ENCODE data around the gene LIMD2.
"Not testable (repeated sequence)": the region's sequence is repeated elsewhere in the genome, so short reads cannot be mapped to it uniquely, and the experiment has no call there.

The LIMD2 gene

DNA sequence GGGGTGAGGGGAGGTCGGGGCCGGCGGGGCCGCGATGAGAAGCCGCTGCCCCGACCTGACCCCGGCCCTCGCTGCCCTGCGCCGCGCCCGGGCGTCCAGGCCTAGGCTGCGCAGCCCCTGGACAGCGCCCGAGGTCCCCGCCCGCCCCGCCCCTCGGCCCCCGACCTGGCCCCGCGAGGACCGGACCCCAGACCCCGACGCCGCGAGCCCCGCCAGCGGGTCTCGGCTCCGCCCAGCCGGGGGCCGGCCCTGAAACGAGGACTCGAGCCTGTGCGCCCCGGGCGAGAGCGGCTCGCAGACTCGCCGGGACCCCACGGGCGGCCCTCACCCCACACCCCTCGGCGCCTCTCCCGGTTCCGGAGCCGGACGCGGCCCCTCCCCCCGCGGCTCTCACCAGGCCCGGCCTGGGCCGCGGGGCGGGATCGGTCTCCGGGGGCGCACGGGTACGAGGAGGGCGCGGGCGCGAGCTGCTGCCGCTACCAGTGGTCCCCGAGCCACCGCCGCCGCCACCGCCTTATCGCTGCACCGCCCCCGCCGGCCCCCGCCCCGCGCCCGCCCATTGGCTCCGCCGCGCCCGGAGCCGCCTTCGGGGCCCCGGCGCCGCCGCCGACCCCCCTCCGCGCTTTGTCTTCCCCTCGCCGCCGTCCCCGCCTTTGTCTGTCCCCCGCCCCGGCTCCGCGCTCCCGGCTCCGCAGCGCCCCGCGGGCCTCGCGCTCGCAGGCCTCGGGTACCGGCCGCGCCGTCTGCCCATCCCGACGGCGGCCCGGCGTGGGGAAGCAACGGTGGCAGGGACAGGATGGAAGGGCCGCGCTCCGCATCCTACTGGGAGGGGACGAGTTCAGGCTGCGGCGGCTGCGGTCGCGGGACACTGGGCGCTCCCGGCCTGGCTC lies at the start of gene LIMD2:
LIMD2 (minus strand) TSS at position 488 of the 890 bp plus-strand sequence. CDS start 827 bp downstream, outside the sequence.
- peak within 1 kb of the TSS; percentile 16 for H3K4me3 ChIP-seq (ENCODE audit: low read length)
- TF ChIP-seq, protein P1, sequence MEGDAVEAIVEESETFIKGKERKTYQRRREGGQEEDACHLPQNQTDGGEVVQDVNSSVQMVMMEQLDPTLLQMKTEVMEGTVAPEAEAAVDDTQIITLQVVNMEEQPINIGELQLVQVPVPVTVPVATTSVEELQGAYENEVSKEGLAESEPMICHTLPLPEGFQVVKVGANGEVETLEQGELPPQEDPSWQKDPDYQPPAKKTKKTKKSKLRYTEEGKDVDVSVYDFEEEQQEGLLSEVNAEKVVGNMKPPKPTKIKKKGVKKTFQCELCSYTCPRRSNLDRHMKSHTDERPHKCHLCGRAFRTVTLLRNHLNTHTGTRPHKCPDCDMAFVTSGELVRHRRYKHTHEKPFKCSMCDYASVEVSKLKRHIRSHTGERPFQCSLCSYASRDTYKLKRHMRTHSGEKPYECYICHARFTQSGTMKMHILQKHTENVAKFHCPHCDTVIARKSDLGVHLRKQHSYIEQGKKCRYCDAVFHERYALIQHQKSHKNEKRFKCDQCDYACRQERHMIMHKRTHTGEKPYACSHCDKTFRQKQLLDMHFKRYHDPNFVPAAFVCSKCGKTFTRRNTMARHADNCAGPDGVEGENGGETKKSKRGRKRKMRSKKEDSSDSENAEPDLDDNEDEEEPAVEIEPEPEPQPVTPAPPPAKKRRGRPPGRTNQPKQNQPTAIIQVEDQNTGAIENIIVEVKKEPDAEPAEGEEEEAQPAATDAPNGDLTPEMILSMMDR (IDR thresholded peaks at IDR 0.05; ENCODE audit: insufficient read depth, low read depth, low read length, missing control alignments) = no peak
- DNase-seq (ENCODE audit: low read depth) = no peak

DNA sequence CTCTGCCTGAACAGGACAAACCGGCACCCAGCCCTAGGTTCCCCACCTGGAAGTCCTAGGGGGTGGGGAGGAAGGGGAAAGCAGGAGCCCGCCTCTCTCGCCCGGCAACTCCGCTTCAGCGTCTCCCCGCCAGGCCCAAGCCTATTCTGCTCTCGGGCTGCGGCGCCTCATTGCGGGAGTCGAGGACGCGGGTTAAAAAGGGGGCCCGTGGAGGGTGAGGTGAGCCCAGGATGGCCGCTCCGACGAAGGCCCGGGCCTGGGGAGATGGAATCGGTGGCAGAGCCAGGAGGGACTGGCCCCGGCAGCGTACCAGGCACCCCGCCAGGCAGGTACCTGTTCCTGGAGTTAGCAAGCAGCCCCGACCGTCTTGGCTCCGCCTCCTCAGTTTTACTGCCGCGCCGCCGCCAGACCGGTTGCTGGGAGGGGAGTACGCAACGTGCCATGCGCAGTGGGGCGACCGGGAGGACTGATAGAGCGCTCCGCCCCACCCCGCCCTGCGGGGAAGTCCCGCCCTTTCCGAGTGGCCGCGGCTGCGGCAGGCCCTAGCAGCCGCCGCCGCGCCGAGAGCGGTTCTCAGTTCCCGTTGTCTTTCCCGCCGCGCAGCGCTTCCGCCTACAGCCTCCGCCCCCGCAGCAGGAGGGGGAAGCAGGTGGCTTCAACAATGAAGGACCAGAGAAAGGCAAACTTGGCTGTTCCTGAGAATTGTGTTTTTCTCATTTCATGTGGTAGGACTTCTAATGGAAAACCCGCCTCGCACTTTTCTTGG lies 41.7 kb upstream of the LIMD2 start, which contains the start of gene STRADA:
STRADA (minus strand) TSS at position 392 of the 766 bp plus-strand sequence. CDS start 13,430 bp downstream, outside the sequence.
- peak within 1 kb of the TSS; percentile 88 for H3K4me3 ChIP-seq (ENCODE audit: low read length)
- peak; percentile 100 for DNase-seq (ENCODE audit: low read depth)
- TF ChIP-seq, protein P1 (IDR thresholded peaks at IDR 0.05; ENCODE audit: insufficient read depth, low read depth, low read length, missing control alignments) = no peak

DNA sequence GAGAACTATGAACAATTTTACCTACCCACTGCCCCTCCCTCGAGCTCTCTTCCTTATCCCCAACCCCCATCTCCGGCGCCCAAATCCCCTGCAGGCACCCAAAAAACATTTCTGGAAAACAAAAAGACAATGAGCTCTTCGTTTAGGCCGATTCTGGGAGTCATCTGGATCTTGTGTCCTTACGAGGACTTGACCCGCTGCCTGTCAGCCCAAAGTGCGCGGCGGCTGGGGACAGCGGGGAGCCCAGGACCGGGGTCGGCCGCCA lies 41.1 kb upstream of the LIMD2 start:
- DNase-seq (ENCODE audit: low read depth) = no peak
- TF ChIP-seq, protein P1 (IDR thresholded peaks at IDR 0.05; ENCODE audit: insufficient read depth, low read depth, low read length, missing control alignments) = no peak
- peak overlapping the region; percentile 88 for H3K4me3 ChIP-seq (ENCODE audit: low read length)

DNA sequence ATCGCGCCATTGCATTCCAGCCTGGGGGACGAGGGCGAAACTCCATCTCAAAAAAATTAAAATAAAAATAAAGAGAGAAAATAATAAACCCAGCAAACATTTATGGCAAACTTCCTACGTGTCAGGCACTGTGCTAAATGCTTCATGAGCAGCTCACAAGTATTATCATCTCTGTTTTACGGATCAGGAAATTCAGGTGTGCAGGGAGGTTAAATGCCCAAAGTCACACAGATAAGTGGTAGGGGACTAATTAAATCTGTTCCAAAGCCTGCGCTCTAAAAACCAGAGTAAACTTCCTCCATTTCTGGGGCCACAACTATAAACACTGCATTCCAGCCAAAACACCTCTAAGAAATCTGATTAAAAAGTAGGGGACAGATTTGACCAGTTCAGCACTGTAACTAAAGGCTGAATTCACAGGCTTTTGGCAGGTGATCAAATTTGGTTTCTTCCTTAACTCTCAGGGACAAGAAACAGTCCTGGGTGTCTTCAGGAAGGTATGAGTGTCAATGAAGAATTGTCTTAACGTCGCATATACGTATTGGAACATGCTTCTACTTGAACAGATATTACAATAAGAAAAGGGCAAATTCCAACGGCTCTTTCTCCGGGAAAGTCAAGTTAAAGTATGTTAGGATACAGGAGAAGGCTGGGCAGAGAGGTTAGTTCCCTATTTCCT lies 40.7 kb upstream of the LIMD2 start:
- TF ChIP-seq, protein P1 (IDR thresholded peaks at IDR 0.05; ENCODE audit: insufficient read depth, low read depth, low read length, missing control alignments) = no peak
- peak; percentile 55 for DNase-seq (ENCODE audit: low read depth)
- peak overlapping the region; percentile 88 for H3K4me3 ChIP-seq (ENCODE audit: low read length)

DNA sequence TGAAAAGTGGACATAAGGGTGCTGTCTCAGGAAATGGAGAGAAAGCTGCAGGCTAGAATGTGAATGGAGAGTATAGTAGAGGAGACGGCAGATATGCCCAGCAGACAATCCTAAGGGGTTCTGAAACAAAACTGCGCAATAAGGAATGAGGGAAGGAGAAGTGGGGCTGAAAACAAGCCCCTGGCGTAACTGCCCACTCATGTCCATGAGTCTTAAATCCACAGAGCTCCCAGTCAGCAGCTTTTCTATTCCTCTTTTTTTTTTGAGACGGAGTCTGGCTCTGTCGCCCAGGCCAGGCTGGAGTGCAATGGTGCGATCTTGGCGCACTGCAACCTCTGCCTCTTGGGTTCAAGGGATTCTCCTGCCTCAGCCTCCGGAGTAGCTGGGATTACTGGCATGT lies 35.8 kb upstream of the LIMD2 start:
- no peak for DNase-seq (ENCODE audit: low read depth)
- no peak overlapping the region for H3K4me3 ChIP-seq (ENCODE audit: low read length)
- TF ChIP-seq, protein P1 (IDR thresholded peaks at IDR 0.05; ENCODE audit: insufficient read depth, low read depth, low read length, missing control alignments) = no peak

DNA sequence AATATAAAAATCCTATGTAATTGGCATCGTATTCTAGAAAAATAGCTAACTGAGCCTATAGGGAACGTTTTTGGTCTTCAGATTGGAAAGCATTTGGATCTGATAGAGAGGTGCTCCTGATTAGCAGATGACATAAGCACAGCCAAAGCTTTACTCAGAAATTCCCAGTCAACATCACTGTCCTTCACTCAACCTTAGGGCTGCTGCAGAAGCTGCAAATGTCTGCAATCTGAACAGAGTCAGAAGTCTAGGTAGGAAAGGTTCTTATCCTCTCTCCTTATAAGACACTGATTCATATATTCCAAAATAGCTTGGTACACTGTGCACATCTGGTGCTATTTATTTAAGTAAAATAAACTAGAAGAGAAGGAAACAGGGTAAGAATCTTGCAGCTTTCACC lies 22.5 kb upstream of the LIMD2 start:
- no peak overlapping the region for H3K4me3 ChIP-seq (ENCODE audit: low read length)
- TF ChIP-seq, protein P1 (IDR thresholded peaks at IDR 0.05; ENCODE audit: insufficient read depth, low read depth, low read length, missing control alignments) = no peak
- DNase-seq (ENCODE audit: low read depth) = no peak

DNA sequence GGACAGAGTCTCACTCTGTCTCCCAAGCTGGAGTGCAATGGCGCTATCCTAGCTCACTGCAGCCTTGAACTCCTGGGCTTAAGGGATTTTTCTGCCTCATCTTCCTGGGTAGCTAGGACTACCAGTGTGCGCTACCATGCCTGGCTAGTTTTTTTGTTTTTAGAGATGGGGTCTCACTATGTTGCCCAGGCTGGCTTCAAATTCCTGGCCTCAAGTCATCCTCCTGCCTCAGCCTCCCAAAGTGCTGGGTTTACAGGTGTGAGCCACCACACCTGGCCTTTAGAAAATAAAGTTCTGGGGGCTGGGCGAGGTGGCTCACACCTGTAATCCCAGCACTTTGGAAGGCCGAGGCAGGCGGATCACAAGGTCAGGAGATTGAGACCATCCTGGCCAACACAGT lies 20.3 kb upstream of the LIMD2 start:
- H3K4me3 ChIP-seq (ENCODE audit: low read length); DNase-seq (ENCODE audit: low read depth): not testable (repeated sequence)

Measured in epithelial cell of esophagus (primary cell).